Natural killer cell treated with Interleukin-12 subunit alpha and Interleukin-12 subunit beta and Interleukin-15 and Interleukin-18, amount 100 ng/mL, for 72 hours (primary cell): ENCODE results near the gene SPDYE6. TPM values are rescaled to one million over a fixed set of nuclear protein-coding genes. Genes with fewer than 3 reads are reported as not detected.

Source experiments
- ATAC-seq, 2 donors: fragments of 150-1000 bp; cut with Tn5 transposase in 1 of 2; sonication (Bioruptor Pico), chemical (Tn5 transposase) in 1 of 2; 2 replicates each; pipeline ENCODE4 v1.10.0; 2021
- DNase-seq: peaks from one replicate; pipeline ENCODE4 v3.0.0; 2022; ENCODE audit warnings: low spot score
- H3K27ac Mint-ChIP-seq, 2 donors: 1 replicate in 1 of 2; 2 replicates in 1 of 2; pipeline ENCODE4 v1.8.0; 2022; ENCODE audit warnings: mixed read lengths in 2 of 2, mild to moderate bottlenecking in 1 of 2, moderate library complexity in 1 of 2
- H3K27me3 Mint-ChIP-seq, 2 donors: 1 replicate in 1 of 2; 2 replicates in 1 of 2; pipeline ENCODE4 v1.8.0; 2022; ENCODE audit warnings: mixed read lengths in 2 of 2
- H3K36me3 Mint-ChIP-seq: one replicate; pipeline ENCODE4 v1.8.0; 2022; ENCODE audit warnings: mixed read lengths
- H3K4me1 Mint-ChIP-seq, 2 donors: 1 replicate in 1 of 2; 2 replicates in 1 of 2; pipeline ENCODE4 v1.8.0; 2022; ENCODE audit warnings: low read depth in 2 of 2, mixed read lengths in 2 of 2, mild to moderate bottlenecking in 1 of 2
- H3K4me3 Mint-ChIP-seq: one replicate; pipeline ENCODE4 v1.8.0; 2022; ENCODE audit warnings: mixed read lengths
- H3K9me3 Mint-ChIP-seq: 2 replicates; pipeline ENCODE4 v1.8.0; 2022; ENCODE audit warnings: mixed read lengths
- total RNA-seq, 2 donors: library from RNA; stranded (reverse); gene quantifications; one replicate each; pipeline ENCODE4 v1.2.3, GENCODE V29; 2022

Gene SPDYE6
- total RNA-seq, 2 donors from 2014 or later, result not detected

GRCh38 chr7:102297487-102298218 is 58.6 kb downstream of the SPDYE6 start:
- no peaks in the 10 kb centered on the region for H3K9me3 Mint-ChIP-seq
- H3K4me3 Mint-ChIP-seq, result no peak overlapping the region
- no peak for ATAC-seq
- no peak overlapping the region for H3K27ac Mint-ChIP-seq
- H3K4me1 Mint-ChIP-seq, result no peaks in the 10 kb centered on the region
- no peaks in the 10 kb centered on the region for H3K27me3 Mint-ChIP-seq
- no peak for DNase-seq
- no peaks in the 10 kb centered on the region for H3K36me3 Mint-ChIP-seq

GRCh38 chr7:102296514-102296913 is 59.7 kb downstream of the SPDYE6 start:
- ATAC-seq, result no peak
- no peak overlapping the region for H3K4me3 Mint-ChIP-seq
- peaks cover 0 to 2% of the 10 kb centered on the region in 2 donors for H3K27me3 Mint-ChIP-seq
- no peaks in the 10 kb centered on the region for H3K4me1 Mint-ChIP-seq
- no peak for DNase-seq
- H3K36me3 Mint-ChIP-seq, result no peaks in the 10 kb centered on the region
- H3K9me3 Mint-ChIP-seq, result no peaks in the 10 kb centered on the region
- H3K27ac Mint-ChIP-seq, result no peak overlapping the region

- DNase-seq (no peak), ATAC-seq (no peak)
- Mint-ChIP-seq H3K27ac (no peak overlapping the region), H3K9me3 (no peaks in the 10 kb centered on the region), H3K36me3 (no peaks in the 10 kb centered on the region), H3K27me3 (peaks cover 0 to 5% of the 10 kb centered on the region in 2 donors), H3K4me3 (no peak overlapping the region), H3K4me1 (no peaks in the 10 kb centered on the region)
Observed at GRCh38 chr7:102296179-102296438, 60.1 kb downstream of the SPDYE6 start.

Other genes with a start within 250 kb of the SPDYE6 start
- 1 to 10 TPM; 2.4 to 4.9 TPM for gene SH2B2, start 69.6 kb downstream of the SPDYE6 start, total RNA-seq
- 10 to 100 TPM; 26.7 to 39.5 TPM for gene PRKRIP1, start 39.9 kb upstream of the SPDYE6 start, total RNA-seq
- 10 to 100 TPM; 56.5 to 70.4 TPM for gene ORAI2, start 77.1 kb upstream of the SPDYE6 start, total RNA-seq
- gene ALKBH4, start 108.4 kb upstream of the SPDYE6 start, total RNA-seq, result 10 to 100 TPM in 1 of 2 donors, 1 to 10 TPM in 1; 7.8 to 19.3 TPM
- gene LRWD1, start 108.5 kb upstream of the SPDYE6 start, total RNA-seq, result 10 to 100 TPM; 22.9 to 44.2 TPM
- gene POLR2J, start 122.5 kb upstream of the SPDYE6 start, total RNA-seq, result 10 to 100 TPM; 56.9 to 57.6 TPM
- gene RASA4B, start 161.3 kb upstream of the SPDYE6 start, total RNA-seq, result 10 to 100 TPM in 1 of 2 donors, under 1 TPM in 1; 0.48 to 23.4 TPM
- gene UPK3BL2, start 187.3 kb upstream of the SPDYE6 start, total RNA-seq, result 100 to 1,000 TPM in 1 of 2 donors, 10 to 100 TPM in 1; 26.2 to 105 TPM
- gene SPDYE2, start 194.8 kb upstream of the SPDYE6 start, total RNA-seq, result under 1 TPM in 1 of 2 donors, not detected in 1; 0.53 TPM
- gene POLR2J3, start 216.1 kb upstream of the SPDYE6 start, total RNA-seq, result 100 to 1,000 TPM in 1 of 2 donors, 10 to 100 TPM in 1; 54.0 to 155 TPM